PC-9 (cell line): ENCODE results near the gene LMO7. TPM values are rescaled to one million over a fixed set of nuclear protein-coding genes. Genes with fewer than 3 reads are reported as not detected.

Experiments used
- BruUV-seq: library from RNA; stranded (reverse); fragments of 400-500 nt; replicated peaks from 2 replicates; lab custom pipeline; 2021; lab: Mats Ljungman, UMichigan
- CTCF ChIA-PET: fragments of 300-600 bp; sonication (Branson Sonifier 250); formaldehyde crosslinking; loops from one replicate; lab custom pipeline; 2022; ENCODE audit warnings: antibody characterized with exemption; lab: Charles Lee
- POLR2A ChIA-PET: fragments of 300-600 bp; sonication (Branson Sonifier 250); formaldehyde crosslinking; loops from one replicate; lab custom pipeline; 2022; ENCODE audit warnings: antibody characterized with exemption; ENCODE audit not compliant: unreplicated experiment; lab: Charles Lee
- DNase-seq, 2 experiments: peaks; one replicate each; pipeline versions ENCODE4 v3.0.0 to v3.0.0-alpha.2; 2015 to 2022; ENCODE audit warnings: mixed read lengths in 1 of 2
- H2AFZ ChIP-seq: fragments of 200-600 bp; sonication (generic); 2 replicates; pipeline ENCODE4 v1.8.1; 2017; ENCODE audit warnings: antibody characterized with exemption
- H3F3A ChIP-seq: fragments of 200-600 bp; sonication (generic); 2 replicates; pipeline ENCODE4 v1.8.1; 2017; ENCODE audit warnings: antibody characterized with exemption, mild to moderate bottlenecking, low read depth; ENCODE audit not compliant: insufficient read depth
- H3K27ac ChIP-seq: fragments of 200-600 bp; sonication (generic); 2 replicates; pipeline ENCODE4 v1.6.1; 2016; ENCODE audit warnings: mixed run types
- H3K27me3 ChIP-seq: fragments of 200-600 bp; sonication (generic); 2 replicates; pipeline ENCODE4 v1.6.1; 2016; ENCODE audit warnings: low read depth, mixed run types; ENCODE audit not compliant: insufficient read depth
- H3K36me3 ChIP-seq: fragments of 200-600 bp; sonication (generic); 2 replicates; pipeline ENCODE4 v1.6.1; 2016; ENCODE audit warnings: low read depth, mixed run types
- H3K4me1 ChIP-seq: fragments of 200-600 bp; sonication (generic); replicated peaks from 2 replicates; pipeline ENCODE4 v1.6.1; 2016; ENCODE audit warnings: mixed run types; ENCODE audit not compliant: insufficient read depth
- H3K4me2 ChIP-seq: fragments of 200-600 bp; sonication (generic); 2 replicates; pipeline ENCODE4 v1.6.1; 2017; ENCODE audit warnings: mixed run types
- H3K4me3 ChIP-seq: fragments of 200-600 bp; sonication (generic); 2 replicates; pipeline ENCODE4 v1.6.1; 2016; ENCODE audit warnings: mixed run types
- H3K79me2 ChIP-seq: fragments of 200-600 bp; sonication (generic); 2 replicates; pipeline ENCODE4 v1.6.1; 2017; ENCODE audit warnings: low read depth, mixed run types
- H3K9me2 ChIP-seq: fragments of 200-600 bp; sonication (generic); 2 replicates; pipeline ENCODE4 v1.8.1; 2017; ENCODE audit warnings: mild to moderate bottlenecking; ENCODE audit not compliant: insufficient read depth
- H3K9me3 ChIP-seq: fragments of 200-600 bp; sonication (generic); 2 replicates; pipeline ENCODE4 v1.8.1; 2016; ENCODE audit warnings: low read depth; ENCODE audit not compliant: insufficient read depth
- H4K20me1 ChIP-seq: fragments of 200-600 bp; sonication (generic); 2 replicates; pipeline ENCODE4 v1.8.1; 2017; ENCODE audit not compliant: insufficient read depth
- EZH2 ChIP-seq: fragments of 200-600 bp; sonication (generic); IDR thresholded peaks from 2 replicates; pipeline ENCODE4 v1.8.0; 2017; ENCODE audit warnings: antibody characterized with exemption, low read depth
- intact Hi-C: fragments of 100-400 bp; cut with micrococcal nuclease; formaldehyde crosslinking; loops from one replicate; pipeline ENCODE4 v1.10.0; 2022; ENCODE audit not compliant: unreplicated experiment
- total RNA-seq: library from RNA; stranded (reverse); gene quantifications from 2 replicates; pipeline ENCODE4 v1.2.3, GENCODE V29; 2021
- TF ChIP-seq, protein P1 (sequence below): fragments of 200-600 bp; sonication (generic); conservative IDR thresholded peaks from 2 replicates; pipeline ENCODE4 v1.6.1; 2017; ENCODE audit warnings: mixed run types, antibody characterized with exemption, mild to moderate bottlenecking, moderate library complexity

LMO7 gene
- total RNA-seq, 1 experiment from 2014 or later: 93.0 TPM

- H3K9me3 ChIP-seq: no peaks in the 10 kb centered on the region
- H2AFZ ChIP-seq: no peak overlapping the region
- H3K36me3 ChIP-seq: no peaks in the 10 kb centered on the region
- H3K79me2 ChIP-seq: no peaks in the 10 kb centered on the region
- H3K27ac ChIP-seq: no peak overlapping the region
- CTCF ChIA-PET: no interaction called here
- no peak overlapping the region for H3K4me3 ChIP-seq
- POLR2A ChIA-PET: no interaction called here
- no peaks in the 10 kb centered on the region for H3K4me1 ChIP-seq
- no peak for TF ChIP-seq EZH2
- TF ChIP-seq, protein P1, sequence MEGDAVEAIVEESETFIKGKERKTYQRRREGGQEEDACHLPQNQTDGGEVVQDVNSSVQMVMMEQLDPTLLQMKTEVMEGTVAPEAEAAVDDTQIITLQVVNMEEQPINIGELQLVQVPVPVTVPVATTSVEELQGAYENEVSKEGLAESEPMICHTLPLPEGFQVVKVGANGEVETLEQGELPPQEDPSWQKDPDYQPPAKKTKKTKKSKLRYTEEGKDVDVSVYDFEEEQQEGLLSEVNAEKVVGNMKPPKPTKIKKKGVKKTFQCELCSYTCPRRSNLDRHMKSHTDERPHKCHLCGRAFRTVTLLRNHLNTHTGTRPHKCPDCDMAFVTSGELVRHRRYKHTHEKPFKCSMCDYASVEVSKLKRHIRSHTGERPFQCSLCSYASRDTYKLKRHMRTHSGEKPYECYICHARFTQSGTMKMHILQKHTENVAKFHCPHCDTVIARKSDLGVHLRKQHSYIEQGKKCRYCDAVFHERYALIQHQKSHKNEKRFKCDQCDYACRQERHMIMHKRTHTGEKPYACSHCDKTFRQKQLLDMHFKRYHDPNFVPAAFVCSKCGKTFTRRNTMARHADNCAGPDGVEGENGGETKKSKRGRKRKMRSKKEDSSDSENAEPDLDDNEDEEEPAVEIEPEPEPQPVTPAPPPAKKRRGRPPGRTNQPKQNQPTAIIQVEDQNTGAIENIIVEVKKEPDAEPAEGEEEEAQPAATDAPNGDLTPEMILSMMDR: no peak
- H3F3A ChIP-seq: no peaks in the 10 kb centered on the region
- no peaks in the 10 kb centered on the region for H3K27me3 ChIP-seq
- BruUV-seq: no TSS peak
- H3K9me2 ChIP-seq: 0 out of 2 replicates have a peak, but pooled peaks cover 4% of the 10 kb centered on the region
- intact Hi-C loops: no loop called here
- DNase-seq: no peak
- H4K20me1 ChIP-seq: no peaks in the 10 kb centered on the region
- H3K4me2 ChIP-seq: no peak overlapping the region
Measured at GRCh38 chr13:75736173-75736572, 100.0 kb downstream of the LMO7 start.

- no peaks in the 10 kb centered on the region for H3K79me2 ChIP-seq
- no TSS peak for BruUV-seq
- no peaks in the 10 kb centered on the region for H3F3A ChIP-seq
- H3K4me2 ChIP-seq: no peak overlapping the region
- no peaks in the 10 kb centered on the region for H3K9me3 ChIP-seq
- no peak overlapping the region for H3K27ac ChIP-seq
- no peaks in the 10 kb centered on the region for H3K27me3 ChIP-seq
- ChIA-PET POLR2A (interaction anchor here (0.6 kb wide), 1 partner anchor 22 kb away, joined by 9 read pairs; no protein-coding TSS in a partner anchor), CTCF (interaction anchor here (0.6 kb wide), 1 partner anchor 40 kb away, joined by 3 read pairs; no protein-coding TSS in a partner anchor)
- H3K9me2 ChIP-seq: 0 out of 2 replicates have a peak, but pooled peaks cover 4% of the 10 kb centered on the region
- no peaks in the 10 kb centered on the region for H3K4me1 ChIP-seq
- intact Hi-C loops: no loop called here
- no peak for DNase-seq
- H2AFZ ChIP-seq: no peak overlapping the region
- no peaks in the 10 kb centered on the region for H4K20me1 ChIP-seq
- no peaks in the 10 kb centered on the region for H3K36me3 ChIP-seq
- TF ChIP-seq EZH2: no peak
- TF ChIP-seq, protein P1: no peak
- no peak overlapping the region for H3K4me3 ChIP-seq
Measured at GRCh38 chr13:75738841-75739240, 102.7 kb downstream of the LMO7 start.

DNA sequence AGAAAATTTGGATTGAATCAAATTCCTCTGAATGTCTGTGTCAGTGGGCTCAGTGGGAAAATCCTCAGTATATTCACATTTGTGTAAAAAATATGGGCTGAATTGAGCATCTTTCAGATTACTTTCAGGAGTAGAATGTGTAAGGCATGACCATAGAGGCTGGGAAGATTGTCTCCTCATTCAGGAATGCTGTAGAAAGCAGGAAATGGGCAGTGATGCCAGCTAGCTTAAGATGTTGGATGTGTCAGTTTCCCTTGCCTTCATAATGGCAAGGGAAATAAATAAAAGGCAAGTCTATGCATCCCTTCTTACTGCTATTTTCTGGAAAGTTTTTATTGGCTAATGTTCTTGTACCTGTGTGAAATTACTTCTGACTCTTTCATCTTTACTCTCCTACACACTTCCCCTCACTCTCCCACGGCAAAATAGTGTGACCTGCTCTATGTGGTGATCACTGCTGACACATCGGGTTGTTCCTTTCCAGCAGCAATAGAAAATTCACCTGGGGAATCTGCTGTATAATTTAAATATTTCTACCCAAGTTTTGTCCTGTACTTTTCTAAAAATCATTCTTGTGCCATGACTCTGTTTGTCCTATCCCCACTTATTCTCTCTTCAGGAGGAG, 103.2 kb downstream of the LMO7 start:
- Histone ChIP-seq H3K27me3 (no peaks in the 10 kb centered on the region), H3F3A (no peaks in the 10 kb centered on the region), H3K79me2 (no peaks in the 10 kb centered on the region), H3K4me1 (no peaks in the 10 kb centered on the region), H3K36me3 (no peaks in the 10 kb centered on the region), H3K9me3 (no peaks in the 10 kb centered on the region), H4K20me1 (no peaks in the 10 kb centered on the region), H2AFZ (no peak overlapping the region), H3K4me2 (no peak overlapping the region), H3K9me2 (0 out of 2 replicates have a peak, but pooled peaks cover 4% of the 10 kb centered on the region), H3K27ac (no peak overlapping the region), H3K4me3 (no peak overlapping the region)
- CTCF ChIA-PET: interaction anchor here (0.6 kb wide), 1 partner anchor 39 kb away, joined by 3 read pairs; no protein-coding TSS in a partner anchor
- TF ChIP-seq, protein P1: no peak
- TF ChIP-seq EZH2: no peak
- POLR2A ChIA-PET: interaction anchor here (0.6 kb wide), 1 partner anchor 23 kb away, joined by 9 read pairs; no protein-coding TSS in a partner anchor
- no peak for DNase-seq
- intact Hi-C loops: no loop called here
- no TSS peak for BruUV-seq
